Stimulated activated CD8-positive, alpha-beta memory T cell treated with anti-CD3 and anti-CD28 coated beads, Interleukin-4, amount 100 ng/mL, for 4 hours (primary cell): Measurements from ENCODE around the gene FAM107B.
A peak's percentile ranks its signal among the peaks of the same experiment; 100 is the strongest.

ENCODE experiments used
- DNase-seq, 2 donors: peaks; one replicate each; pipeline ENCODE4 v3.0.0-alpha.2; 2020; ENCODE audit warnings: low read depth in 2 of 2, low spot score in 1 of 2

Gene FAM107B

DNA sequence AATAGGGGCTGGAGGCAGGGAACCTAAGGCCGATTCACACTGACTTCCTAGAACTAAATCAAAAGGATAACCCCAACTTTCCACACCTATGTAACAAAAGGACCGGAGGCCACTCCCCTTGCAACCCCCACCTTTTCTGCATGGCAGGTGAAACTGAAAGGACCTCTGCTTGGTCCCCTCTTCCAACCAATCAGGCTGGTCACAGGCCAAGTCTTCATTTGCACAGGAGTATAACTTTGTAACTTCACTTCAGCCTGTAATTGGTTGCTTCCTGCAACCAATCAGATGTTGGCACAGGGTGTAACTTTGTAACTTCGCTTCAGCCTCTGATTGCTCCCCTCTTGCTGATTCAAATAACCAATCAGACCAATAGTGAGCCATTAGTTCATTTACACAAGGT is 190.0 kb downstream of the FAM107B start:
- no peak for DNase-seq

DNA sequence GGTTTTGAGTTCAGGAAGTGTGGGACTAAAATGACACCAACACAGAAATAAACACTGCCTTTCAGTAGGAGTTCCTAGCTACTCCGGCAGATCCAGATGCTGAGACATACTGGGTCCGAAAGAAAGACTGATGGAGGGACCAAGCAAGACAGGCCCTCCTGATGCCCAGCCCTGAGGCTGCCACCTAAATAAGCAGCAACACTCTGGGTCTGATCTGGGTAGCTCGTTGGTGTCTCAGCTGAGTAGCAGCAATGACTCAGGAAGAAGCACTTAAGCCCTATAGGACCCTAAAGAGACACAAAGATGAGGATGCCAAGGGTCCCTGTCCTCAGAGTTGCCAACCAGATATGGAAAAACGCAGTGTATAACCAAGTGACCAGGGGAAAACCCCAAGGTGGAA is 190.7 kb downstream of the FAM107B start:
- no peak for DNase-seq

DNA sequence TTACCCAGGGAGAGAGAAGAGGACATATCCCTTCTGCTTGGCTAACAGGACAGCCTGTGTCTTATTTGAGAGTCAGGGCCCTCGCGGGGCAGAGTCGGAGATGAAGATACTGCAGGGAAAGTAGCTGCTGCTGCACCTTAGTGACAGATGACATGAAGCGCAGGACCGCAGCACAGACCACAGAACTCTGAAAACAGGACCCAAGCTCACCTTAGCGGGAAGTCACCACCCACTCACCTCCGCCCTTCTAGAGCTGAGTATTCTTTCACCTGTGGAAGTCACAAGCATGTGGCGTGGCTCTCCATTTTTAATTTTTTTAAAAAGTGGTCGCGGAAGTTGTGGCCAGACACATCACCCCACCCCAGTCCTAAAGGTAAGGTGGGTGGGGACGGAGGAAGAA is 191.4 kb downstream of the FAM107B start:
- DNase-seq = peak; percentile 52 to 64

DNA sequence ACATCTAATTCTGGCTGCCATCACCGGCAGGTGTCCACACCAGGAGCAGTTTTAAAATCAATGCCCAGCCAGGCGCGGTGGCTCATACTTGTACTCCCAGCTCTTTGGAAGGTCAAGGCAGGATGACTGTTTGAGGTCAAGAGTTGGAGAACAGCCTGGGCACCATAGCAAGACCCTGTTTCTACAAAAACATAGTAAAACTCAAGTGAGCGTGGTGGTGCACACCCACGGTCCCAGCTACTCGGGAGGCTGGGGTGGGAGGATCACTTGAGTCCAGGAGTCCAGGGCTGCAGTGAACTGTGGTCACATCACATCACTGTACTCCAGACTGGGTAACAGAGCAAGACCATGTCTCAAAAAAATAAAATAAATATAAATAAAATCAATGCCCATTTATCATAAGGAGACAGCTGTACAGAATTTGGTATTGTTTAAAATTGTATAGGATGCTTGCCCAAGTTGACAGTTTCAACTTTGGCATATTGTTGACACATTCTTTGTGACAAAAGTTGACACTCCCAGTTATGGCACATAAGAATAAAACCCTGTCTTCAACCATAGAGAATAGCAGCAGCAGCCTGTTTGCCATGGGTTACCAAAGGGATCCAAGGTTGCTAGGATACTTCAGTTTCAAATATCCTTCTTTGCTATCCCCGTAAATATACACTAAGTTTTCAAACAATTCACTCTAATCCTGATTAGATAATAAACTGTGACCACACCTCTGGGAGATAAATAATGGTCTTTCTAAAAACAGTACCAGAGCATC is 193.0 kb downstream of the FAM107B start:
- DNase-seq = no peak

DNA sequence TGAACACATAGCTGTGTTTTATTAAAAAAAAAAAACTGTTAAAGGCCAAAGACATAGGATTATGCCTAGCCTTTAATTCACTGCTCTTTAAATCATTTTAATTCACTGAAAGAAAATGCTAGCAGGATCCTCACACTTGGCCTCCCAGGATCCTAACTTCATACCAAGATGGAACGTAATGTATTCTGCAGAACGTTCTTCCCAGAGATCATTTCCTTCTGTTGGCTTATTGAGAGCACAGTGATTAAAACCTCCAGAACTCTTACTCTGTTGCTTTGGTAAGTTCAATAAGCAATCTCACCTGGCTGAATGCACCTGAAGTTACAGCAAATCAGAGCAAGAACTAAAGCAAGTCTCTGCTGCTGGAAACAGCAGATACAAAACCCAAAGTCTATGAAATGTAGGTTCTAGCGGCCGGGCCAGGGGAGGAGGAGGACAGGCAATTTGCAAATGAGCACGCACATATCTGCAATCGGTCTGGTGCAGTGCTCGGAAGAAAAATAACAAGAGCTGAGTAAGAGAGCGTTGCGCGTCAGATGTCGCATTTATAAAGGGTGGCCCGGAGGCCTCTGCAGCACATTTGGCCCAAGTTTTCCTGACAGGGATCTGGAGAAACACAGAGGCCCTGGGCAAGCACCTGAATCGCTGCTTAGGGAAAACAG is 193.9 kb downstream of the FAM107B start:
- DNase-seq = no peak

DNA sequence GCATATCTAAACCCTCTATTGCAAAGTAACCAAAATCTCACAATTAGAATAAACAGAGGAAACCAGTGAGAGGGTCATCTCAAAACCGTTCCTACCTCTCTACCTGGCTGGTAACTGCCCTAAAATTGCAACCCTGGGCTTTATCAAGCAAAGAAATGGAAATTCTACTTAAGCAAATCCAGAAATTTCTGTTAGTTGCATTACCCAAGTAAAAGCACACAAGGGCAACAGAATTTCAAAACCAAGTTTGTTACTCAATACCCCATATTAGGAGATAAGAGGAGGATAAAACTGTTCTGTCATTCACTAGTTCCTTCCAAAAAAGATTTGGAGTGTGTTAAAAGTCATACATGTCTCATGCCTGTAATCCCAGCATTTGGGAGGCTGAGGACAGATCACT is 195.3 kb downstream of the FAM107B start:
- DNase-seq = no peak

DNA sequence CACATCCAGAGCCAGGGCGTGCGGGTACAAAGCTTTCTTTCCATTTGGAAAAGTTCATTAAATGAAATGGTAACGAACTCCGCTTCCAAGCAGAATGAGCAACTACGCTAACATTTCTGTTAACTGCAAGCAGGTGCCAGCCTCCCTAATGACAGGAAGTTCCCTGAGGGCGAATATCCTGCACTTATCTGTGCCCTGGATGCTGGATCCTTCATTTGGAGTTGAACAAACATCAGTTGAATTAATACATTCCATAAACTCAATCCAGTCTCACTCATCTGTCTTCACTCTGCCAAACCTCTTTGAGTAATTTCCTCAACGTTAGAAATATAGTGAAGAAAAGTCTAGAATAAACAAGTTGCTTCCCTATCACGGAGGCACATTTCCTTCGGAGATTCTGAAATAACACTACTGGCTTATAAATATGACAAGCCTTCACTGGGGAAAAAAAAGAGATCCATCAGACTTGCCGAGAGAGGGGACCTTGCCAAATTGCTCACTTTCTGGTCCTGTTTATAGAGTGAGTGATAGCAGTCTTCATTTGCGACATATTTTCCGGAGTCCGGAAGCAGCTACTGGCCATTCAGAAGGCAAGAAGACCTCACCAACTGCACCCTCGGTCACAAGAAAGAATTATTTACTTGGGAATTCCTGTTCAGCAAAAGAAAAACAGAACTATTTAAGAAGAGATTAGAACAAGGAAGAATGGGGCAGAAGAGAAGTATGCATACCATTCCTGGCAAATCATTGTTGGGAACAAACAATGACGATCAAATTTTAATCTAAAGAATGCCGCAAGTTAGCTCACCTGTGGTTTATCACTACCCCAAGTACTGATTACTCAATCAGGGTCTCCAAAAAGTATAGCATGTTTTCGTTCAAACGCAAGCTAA is 196.4 kb downstream of the FAM107B start:
- DNase-seq = no peak

DNA sequence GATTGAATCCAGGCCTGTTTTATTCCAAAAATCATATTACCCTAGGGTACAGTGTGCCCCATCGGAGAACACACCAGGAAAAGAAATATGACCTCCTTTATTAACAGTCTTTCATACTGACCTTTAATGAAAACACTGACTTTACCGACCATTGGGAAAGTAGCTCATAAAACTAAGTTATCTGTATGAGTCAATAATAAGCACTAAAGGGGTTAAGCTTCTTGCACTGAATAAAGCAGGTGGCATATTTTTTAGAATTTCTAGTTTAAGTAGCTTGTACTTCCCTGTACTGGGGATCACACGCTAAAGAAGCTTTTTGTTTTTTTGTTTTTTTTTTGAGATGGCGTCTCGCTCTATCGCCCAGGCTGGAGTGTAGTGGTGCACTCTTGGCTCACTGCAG is 199.8 kb downstream of the FAM107B start:
- DNase-seq = no peak

DNA sequence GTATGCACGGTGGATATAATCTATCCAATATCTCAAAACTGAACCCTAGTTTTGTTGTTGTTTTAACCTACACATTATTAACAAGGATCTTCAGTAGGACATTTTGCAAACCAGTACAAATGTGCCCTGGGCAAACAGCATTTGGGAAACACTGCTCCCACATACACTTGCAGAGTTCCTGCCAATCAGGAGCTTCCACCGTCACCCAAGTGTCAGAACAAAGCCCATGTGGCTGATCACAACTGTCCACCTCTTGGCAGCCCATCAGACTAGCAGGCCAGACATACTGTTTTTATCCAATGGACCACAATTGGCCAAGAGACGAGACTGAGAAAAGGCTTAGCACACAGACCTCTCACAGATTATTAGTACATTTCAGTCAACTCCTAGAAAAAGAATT is 200.4 kb downstream of the FAM107B start:
- DNase-seq = no peak

DNA sequence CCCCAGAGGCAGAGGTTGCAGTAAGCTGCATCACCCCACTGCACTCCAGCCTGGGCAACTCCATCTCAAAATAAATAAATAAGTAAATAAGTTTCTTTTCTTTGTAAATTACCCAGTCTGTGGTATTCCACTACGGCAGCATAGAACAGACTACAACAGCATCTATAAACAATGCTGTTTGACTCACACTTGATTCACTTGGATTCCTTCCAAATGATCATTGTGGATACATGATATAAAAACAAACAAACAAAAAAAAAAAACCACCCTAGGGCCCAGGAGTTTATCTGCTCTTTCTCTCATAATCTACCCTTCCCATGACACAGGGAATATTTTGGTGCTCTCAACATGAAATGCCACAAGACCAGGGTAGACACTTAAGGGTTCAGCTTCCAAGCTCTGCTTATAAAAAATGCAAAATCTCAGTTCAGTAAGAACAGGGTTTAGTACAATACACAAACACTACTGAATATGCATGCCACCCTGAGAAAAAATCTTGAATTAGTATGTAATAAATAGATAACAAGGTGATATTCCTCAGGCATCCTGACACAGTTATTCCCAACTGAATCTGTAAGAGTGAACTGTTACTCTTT is 200.9 kb downstream of the FAM107B start:
- no peak for DNase-seq

DNA sequence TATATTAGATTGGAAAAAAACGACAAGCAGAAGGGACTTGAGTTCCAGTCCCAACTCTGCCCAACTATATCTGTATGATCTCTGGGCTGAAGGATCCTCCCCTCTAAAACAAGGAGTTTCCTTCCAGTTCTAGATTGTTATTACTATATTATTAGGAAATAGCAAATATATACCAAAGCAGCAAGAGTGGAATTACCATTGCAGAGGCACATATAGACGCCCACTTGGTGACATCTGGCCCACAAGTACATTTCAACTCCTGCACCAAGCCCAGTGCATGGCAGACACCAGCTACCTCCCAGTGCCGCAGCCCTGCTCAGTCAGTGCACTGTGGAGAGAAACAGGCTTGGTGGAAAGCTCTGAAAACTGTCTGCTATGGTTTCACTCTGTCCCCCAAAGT is 201.9 kb downstream of the FAM107B start:
- DNase-seq = no peak

DNA sequence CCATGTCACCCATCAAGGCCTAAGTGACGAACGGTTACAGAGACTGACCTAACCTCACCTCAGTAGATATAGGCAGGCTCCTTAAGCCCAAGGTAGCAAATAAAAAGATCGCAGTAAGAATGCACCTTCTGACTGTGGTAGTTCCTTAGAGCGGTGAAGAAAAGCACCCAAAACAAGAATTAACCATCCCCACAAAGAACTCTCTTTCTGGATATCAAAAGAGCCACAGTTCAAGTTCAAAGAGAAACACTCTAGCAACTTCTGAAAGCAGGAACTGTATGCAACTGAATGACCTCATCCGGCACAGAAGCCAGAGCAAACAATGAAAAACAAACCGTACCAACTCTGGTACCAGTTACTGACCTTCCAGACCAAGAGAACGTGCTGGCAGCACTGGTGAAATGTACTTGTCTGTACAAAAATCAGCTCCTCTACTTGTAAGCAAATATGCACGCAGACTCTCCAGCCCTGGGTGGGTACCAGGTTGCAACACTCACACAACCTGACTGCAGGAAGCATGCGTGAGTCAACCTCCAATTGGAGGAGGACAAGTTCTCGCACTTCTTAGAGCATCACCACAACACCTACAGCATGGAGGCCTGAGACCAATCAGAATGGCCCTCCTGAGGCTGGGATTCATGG is 202.7 kb downstream of the FAM107B start:
- no peak for DNase-seq

DNA sequence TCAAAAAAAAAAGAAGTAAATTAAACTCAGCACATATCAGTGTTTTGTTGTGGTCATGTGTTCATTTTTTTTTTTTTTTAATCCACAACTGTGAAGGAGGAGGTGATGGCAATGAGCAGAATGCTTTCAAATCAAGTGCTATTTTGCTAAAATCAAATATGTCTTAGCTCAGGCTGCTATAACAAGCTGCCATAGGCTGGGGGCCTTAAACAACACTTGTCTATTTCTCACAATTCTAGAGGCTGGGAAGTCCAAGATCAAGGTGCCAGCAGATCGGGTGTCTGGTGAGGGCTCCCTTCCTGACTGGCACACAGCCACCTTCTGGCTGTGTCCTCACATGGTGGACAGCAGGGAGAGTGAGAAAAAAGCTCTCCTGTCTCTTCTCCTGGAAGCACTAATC is 203.9 kb downstream of the FAM107B start:
- DNase-seq = no peak

DNA sequence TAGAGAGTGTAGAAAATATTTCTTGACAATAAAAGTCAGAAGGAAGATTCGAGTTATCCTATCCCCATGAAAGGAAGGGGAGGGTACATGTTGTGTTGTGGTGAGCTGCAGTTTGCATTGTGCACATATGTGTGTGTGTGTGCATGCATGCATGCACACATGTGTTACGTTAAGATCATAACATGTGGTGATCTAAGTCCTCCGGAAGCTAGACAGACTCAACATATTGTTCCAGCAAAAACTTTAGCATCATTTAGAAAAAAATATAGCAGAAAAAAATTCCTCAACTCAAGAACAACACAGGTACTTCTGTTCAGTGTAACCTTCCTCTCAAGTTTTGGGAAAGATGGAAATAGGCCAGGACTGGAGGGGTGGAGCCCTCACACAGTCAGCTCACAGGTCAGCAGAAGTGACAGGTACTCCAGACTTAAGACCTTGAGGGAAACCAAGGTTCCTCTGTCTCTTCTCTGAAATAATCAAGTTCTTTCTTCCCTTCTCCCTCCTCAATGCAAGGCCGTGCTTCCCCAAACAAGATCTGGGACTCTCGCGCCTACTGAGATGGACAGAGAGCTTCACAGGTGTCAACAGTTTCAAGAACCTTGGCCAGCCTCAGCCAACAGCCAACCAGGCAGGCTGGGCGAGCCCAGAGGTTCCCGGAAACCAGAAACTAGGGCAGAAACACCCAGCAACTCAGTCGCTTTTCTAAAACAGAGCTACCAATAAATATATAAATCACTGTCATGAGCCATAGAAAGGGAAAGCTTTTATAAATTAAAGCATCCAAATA is 205.2 kb downstream of the FAM107B start:
- no peak for DNase-seq

DNA sequence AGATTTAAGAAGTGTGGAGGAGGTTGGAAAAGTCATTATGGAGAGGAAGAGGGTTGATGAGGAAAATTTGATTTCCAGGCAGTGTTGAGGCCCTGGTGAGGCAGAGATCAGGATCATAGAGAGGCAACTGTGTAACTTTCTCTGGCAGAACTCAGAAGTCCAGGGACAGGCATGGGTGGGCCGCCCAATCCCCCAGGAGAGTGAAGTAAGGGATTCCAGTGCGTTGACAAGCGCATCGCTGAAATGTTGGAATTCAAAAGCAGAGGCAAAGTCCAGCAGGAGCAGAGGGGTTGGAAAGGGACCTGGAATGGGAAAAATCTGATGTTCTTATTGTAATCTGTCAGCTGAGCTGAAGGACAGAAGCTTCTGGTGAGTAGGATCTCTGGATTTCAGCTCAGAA is 207.3 kb downstream of the FAM107B start:
- DNase-seq = no peak

DNA sequence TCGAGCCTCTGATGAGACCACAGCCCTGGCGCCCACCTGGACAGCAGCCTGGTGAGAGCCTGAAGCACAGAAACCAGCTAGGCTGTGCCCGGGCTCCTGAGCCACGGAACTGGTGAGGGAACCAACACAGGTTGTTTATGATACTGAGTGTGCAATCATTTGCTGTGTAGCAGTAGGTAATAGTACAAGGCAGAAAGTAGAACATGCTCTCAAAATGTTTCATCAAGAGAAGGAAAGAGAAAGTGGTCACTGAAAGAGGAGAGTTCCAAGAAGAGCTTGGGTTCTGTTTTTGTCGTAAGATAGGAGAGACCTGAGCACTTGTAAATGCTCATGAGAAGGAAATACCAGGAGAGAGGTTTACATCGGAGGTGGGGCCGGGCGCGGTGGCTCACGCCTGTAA is 208.2 kb downstream of the FAM107B start:
- DNase-seq = no peak

DNA sequence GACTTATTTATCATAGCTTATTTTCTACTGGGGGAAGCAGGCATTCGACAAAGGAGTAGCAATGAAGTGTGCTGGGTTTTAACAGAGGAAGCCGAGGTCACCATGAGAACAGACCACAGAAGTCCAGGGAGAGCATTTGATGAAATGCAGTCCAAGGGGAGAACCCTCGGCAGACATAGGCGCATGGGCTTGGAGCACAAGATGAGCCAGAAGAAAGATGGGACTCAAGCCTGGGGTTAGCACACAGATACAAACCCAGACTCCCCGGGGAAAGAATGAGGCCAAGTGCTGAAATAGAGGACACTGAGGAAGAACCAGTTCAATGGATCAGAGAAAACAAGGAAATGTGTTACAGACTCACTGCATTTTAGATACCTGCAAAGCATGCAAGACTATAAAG is 209.5 kb downstream of the FAM107B start:
- no peak for DNase-seq

DNA sequence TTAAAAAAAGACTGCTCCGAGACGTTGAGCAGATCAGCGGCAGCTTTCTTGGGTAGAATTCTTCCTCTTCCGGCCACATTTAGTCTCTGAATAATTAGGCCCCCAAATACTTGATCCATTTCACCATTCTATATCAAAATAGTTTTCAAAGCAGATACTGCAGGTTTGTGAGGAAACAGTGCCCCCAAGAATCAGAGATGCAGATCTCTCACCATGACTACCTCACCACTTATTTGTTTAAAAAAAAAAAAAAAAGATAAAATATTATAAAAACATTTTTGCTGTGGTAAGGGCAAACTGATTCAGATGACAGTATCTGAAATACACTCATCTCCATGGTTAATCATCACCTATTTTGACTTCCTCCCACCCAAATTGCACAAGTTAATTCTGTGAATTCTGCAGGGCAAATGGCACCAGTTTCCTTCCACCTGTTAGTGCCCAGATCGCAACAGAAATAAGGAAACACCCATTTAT is 210.4 kb downstream of the FAM107B start:
- no peak for DNase-seq

DNA sequence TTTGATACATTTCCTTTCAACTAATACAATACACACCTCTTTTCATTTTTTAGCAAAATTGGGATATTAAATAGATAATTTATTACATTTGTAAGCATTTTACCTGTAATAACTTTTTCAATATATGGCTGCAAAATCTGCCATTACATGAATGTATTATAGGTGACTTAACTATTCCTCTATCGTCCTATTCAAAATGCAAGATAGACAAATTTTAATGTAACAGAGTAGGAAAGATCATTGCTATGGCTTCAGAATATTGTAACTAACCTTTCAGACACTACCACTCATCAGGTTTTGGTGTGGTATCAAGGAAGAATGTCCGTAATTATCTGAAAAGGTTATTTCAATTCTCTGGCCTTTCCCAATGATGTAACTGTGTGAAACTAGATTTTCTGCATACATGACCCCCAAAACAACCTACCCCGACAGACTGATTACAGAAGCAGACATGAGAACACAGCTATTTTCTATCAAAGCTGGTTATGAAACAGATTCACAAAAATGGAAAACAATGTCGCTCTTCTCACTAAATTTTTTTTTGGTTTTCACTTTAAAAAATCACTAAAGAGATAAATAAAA is 211.2 kb downstream of the FAM107B start:
- no peak for DNase-seq

DNA sequence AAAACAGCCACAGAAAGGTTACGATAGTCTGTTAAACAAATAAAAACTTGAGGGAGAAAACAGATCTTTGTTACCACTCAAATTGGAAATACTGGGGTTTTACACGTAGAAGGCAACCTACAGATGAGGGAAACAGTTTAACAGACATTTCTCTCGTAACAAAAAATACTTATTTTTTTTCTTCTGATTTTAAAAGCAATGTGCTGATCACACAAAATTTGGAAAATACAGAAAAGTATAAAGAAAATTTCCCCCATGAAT is 211.7 kb downstream of the FAM107B start:
- no peak for DNase-seq
